SKM-1 (cell line): ENCODE data around the gene MEFV.
A peak's percentile ranks its signal among the peaks of the same experiment; 100 is the strongest.
"Not testable (repeated sequence)": the region's sequence is repeated elsewhere in the genome, so short reads cannot be mapped to it uniquely, and the experiment has no call there.

Source experiments
- DNase-seq: peaks from one replicate; lab custom pipeline; 2025; ENCODE audit not compliant: unreplicated experiment; lab: John Stamatoyannopoulos, UW

The MEFV gene, protein sequence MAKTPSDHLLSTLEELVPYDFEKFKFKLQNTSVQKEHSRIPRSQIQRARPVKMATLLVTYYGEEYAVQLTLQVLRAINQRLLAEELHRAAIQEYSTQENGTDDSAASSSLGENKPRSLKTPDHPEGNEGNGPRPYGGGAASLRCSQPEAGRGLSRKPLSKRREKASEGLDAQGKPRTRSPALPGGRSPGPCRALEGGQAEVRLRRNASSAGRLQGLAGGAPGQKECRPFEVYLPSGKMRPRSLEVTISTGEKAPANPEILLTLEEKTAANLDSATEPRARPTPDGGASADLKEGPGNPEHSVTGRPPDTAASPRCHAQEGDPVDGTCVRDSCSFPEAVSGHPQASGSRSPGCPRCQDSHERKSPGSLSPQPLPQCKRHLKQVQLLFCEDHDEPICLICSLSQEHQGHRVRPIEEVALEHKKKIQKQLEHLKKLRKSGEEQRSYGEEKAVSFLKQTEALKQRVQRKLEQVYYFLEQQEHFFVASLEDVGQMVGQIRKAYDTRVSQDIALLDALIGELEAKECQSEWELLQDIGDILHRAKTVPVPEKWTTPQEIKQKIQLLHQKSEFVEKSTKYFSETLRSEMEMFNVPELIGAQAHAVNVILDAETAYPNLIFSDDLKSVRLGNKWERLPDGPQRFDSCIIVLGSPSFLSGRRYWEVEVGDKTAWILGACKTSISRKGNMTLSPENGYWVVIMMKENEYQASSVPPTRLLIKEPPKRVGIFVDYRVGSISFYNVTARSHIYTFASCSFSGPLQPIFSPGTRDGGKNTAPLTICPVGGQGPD

DNA sequence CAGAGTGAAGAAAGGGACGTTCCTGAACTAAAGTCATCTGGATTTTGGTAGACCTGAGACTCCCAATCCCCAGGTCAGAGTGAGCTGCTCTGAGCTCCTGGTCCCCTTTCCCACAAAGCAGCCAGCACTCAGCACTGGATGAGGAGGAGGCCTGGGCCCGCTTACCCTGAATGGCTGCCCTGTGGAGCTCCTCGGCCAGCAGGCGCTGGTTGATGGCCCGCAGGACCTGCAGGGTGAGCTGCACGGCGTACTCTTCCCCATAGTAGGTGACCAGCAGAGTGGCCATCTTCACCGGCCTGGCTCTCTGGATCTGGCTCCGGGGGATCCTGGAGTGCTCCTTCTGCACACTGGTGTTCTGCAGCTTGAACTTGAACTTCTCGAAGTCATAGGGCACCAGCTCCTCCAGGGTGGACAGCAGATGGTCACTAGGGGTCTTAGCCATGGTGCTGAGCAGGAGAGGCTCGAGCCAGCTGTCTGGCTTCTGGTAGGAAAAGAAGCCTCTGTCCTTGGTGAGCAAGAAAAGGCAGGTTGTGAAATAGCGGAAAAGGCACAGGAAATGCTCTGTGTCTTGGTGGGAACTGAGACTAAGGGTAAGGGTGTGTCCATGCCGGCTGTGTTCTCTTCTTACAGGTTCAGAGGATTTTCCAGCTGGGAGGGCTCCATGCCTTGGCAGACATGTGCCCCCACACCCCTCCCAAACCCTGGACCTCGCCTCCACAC lies at the start of gene MEFV:
Gene MEFV (minus strand): TSS at position 488 of the 720 bp plus-strand sequence. CDS start 46 bp downstream, at position 442.
- peak; percentile 50 for DNase-seq

DNA sequence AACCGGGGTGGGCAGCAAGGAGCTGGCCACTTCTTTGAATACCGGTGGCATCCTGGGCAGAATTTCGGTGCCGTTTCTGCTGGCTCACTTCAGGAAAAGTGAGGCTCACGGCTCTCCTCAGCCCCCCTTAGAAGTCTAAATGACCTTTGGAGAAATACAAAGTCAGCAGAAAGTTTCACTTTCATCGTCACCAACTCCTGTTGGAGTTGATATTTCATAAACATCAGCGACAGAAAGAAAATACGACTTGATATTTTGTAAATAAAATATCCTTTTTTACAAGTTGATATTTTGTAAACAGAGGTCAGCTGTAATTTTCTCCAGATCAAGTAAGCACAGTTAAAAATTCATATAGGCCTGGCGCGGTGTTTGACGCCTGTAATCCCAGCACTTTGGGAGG lies 49.6 kb upstream of the MEFV start:
- no peak for DNase-seq

DNA sequence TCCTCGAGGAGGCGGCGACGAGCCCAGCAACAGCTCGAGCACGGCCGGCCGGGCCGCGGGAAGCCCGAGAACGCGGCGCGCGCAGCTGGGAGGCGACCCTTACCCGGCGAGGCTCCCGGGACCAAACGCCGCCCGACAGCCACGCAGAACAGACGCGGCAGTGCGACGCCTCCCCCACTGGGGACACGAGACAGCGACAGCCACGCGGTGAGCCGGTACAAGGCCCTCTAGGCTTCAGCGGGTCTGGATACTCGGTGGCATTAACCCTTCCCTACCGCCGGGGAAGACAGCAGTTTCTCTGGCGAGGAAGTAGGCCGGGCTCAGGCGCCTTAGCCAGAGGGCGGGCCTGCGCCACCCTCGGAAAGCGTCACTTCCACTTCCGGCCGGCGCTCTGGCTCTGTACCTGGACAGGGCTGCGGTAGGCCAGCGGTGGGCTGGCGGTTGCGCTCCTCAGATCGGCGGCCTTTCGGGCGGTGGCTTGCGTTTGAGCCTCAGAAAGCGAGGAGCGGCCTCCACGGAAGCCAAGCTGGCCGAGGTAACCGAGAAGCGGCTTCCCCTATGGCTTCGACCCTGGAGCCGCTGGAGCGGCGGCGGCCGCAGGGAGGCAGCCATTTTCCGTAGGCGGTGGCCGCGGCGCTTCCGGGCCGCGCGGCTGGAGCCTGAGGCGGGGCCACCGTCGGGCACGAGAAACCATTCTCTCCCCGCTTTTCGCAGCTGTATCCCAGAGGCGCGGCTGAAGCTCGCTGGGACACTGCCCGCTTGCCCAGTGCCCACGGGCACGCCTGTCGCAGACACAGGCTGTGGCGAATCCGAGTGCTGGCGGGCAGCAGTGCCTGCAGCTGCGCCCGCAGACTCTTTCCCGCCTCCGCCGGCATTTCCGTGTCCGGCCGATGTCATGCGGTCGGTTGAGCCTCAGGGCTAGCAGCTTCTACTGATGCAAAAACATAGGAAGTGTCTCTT lies 49.0 kb upstream of the MEFV start, which contains the start of the genes TIGD7 and ZNF75A:
Gene TIGD7 (minus strand): TSS at position 322 of the 960 bp plus-strand sequence. CDS start 4,816 bp downstream, outside the sequence.
Gene ZNF75A (plus strand): TSS at position 389 of the 960 bp plus-strand sequence. CDS start 2,932 bp downstream, outside the sequence.
- peak; percentile 40 for DNase-seq

DNA sequence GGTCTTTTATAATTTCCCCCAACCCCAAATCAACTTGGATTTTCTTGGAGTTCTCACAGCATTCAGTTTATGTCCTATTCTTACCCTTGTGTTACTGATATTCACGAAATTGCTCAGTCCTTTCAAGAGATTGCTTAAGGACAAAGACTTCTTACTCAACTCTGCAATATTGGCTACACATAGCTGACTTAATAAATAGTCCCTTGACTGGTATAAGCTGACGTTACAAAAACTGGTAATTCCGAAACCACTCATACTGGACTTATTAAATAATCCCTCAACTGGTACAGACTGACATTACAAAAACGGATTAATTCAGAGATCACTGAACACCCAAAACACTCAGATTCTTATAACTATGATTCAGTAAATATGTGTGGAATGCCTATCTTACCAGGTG lies 47.9 kb upstream of the MEFV start:
- no peak for DNase-seq

DNA sequence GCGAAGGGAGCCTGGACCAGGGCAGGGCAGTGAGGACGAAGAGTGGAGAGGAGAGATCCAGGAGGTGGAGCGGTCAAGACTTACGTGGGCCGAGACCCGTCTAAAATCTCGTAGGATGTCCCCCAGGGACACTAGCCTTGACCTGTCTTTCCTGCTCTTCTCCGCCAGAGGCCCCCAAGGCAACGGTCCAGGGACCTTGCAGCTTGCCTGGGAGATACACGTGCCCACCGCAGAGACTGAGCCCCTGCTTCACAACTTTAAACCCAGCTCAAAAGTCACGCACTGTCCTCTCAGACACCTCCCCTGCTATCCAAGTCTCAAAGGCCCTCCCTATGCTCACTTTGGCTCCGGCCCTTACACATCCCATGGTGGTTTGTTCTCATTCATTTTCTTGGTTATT lies 39.4 kb upstream of the MEFV start:
- DNase-seq = no peak

DNA sequence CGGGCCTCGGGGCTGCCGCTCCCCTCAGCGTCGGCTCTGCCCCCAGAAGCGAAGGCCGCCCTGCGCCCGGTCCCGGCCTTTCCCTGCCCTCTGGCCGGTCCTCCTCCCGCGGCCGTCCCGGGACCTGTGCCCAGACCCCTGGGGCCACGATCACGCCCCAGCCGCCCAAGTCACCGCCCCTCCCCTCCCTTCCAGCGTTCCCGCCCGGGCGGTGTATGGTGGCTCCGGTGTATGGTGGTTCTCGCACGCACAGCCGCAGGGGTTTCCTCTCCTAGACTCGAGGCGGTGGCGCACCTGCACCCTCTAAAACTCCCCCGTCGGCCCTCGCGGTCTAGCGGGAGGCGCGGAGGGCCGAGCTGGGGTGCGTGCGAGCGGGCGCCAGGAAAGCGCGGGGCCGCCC lies 38.8 kb upstream of the MEFV start:
- DNase-seq = no peak

DNA sequence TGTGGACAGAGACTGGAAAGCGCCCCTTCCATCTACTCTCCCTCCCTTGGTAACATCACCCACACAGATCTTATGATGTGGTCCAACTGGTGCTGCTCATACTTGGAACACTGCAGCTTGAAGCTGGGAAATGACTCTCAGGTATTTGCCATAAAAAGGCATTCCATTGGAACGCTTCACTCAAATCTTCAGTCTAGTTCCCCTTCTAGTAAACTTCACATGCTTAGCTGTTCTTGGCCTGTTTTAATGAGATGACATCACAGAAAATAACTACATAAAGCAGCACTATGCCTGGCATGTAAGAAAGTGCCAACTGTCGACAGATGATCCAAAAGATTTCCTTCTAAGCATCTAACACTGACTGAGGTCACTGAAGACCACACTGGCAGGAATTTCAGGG lies 36.2 kb upstream of the MEFV start:
- no peak for DNase-seq

DNA sequence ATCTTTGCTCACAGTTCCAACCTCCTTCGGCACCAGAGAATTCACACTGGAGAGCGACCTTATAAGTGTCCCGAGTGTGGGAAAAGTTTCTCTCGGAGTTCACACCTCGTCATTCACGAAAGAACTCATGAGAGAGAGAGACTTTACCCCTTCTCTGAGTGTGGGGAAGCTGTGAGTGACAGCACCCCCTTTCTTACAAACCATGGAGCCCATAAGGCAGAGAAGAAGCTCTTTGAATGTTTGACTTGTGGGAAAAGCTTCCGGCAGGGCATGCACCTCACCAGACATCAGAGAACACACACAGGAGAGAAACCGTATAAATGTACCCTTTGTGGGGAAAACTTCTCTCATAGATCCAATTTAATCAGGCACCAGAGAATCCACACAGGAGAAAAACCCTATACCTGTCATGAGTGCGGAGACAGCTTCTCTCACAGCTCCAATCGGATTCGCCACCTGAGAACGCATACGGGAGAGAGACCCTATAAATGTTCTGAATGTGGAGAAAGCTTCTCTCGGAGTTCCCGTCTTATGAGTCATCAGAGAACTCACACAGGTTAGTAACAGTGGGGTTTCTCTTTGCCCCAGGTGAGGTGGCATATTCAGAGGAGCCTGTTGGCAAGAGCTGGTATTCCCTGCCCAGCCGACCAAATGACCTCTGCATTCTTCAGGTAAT lies 33.7 kb upstream of the MEFV start:
- no peak for DNase-seq

DNA sequence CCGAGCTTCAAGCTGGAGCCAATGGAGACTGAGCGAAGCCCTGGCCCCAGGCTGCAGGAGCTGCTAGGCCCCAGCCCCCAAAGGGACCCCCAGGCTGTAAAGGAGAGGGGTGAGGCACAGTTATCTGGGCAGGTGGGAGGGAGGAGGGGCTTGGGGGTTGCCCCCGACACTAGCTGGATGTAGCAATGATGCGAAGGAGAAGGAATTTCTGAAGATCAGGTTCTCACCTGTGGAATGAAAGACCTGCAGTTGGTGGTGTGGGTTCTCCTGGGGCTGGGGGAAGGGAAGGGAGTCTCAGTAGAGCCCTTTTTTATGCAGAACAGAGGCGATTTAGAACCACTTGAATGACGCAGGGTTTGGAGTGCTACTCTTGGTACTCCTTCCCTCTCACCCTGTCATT lies 28.7 kb upstream of the MEFV start:
- no peak for DNase-seq

DNA sequence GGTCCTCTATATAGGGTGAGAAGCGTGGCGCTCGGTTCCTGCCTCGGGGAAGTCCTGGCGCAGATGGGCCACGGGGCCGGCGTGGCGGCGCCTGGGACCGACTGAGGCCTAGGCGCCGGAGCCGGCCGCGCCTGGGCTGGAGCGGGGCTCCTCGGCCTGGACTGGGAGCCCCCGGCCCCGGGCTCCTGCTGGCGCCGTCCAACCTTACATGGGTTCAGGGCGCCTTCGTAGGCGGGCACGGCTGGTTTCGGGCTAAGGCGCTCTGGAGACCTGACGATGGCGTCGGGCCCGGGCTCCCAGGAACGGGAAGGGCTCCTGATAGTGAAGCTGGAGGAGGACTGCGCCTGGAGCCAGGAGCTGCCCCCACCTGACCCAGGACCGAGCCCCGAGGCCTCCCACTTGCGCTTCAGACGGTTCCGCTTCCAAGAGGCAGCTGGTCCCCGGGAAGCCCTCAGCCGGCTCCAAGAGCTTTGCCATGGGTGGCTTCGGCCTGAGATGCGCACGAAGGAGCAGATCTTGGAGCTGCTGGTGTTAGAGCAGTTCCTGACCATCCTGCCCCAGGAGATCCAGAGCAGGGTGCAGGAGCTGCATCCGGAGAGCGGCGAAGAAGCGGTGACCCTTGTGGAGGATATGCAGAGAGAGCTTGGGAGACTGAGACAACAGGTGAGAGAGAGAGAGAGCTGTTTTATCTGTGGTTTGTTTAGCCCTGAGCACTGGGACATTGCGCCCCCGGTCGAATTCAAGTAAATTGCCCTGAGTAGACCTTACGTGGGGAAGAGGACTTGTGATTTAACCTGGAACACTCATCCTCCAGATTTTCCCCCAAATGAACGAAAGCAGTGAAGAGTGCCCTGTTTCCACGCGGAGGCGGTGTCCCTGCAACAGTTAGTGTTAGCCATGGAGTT lies 27.4 kb upstream of the MEFV start:
- no peak for DNase-seq

DNA sequence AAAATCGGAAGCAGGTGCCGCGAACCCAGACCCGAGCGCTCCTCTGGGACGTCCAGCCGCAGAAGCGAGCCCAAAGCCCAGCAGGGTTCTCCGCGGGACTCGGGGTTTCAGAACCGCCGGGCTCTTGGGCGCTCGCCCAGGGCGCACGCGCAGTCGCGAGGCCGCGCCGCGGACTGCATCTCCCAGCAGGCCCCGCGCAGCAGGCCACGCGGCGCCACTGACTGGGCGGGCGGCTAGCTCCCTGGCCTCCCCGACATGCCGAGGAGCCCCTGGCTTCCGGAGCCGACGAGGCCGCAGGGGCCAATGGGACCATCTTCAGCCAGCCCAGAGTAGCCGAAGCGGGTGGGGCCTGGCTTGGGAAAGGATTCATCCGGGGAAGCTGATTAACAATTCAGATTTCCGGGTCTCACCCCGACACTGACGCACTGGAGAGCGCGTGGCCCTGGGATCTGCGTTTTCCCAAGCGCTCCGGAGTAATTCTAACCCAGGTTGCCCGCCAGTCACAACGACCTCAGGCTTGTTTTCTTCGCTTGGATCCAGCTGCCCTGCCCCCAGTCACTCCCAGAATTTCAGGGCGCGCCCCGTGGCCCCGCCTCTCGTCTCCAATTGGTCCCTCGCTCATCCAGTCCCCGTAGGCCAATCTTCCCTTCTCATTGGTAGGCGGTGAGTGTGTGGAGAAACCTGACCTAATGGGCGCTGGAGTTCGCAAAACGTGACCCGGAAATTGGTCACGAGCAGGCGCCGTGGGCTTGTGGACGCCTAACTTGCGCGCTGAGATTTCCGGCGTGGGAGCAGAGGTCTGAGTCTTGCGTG lies 26.5 kb upstream of the MEFV start, which contains the start of gene ZNF263:
Gene ZNF263 (plus strand): TSS at position 762 of the 813 bp plus-strand sequence. CDS start 328 bp downstream, outside the sequence.
- DNase-seq = peak; percentile 98

DNA sequence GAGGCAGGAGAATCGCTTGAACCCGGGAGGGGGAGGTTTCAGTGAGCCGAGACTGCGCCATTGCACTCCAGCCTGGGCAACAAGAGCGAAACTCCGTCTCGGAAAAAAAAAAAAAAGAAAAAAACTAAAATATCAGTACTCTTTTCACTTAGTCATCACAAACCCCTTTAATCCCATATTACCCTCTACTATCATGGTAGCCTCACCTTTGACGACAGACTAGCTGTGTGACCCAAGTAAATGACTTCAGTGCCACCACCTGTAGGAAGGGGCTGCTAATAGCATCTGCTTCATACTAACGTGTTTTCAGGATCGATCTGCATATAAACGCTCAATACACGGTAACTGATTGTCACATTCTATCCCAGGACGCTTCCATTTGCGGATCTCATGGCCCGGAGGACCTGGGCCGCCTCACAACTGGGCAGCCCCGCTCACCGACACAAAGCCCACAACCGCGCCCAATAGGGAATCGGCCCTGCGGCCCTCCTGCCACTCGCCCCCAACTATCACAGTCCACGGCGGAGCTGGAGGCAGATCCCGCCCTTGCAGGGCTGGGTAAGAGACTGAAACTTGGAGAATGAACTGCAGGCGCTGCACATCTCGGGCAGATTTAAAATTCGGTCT lies 25.8 kb upstream of the MEFV start:
- peak; percentile 33 for DNase-seq

DNA sequence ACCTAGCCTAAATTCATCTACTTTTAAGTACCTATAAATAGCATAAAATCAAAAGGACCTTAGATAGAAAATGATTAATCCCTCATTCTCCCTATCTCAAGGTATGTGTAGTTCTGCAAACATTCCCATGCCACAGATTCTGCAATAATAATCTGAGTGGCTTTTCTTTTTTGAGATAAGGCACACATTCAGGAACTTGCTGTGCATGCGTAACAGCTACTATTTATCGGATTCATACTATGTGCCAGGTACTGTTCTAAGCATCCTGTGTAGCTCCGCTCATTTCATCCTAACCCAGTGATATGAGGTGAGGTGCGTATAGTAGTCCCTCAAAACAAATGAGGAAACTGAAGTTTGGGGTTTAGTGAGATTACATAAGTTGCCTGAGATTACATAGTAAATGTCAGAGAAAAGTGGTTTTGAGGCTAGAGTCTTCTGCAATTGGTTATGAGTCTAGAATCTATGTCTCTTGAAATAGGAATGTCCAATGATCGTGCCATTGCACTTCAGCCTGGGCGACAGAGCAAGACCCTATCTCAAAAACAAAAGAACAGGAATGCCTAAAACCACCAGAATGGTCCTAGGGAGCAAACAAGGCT lies 24.9 kb upstream of the MEFV start:
- DNase-seq = peak; percentile 63

DNA sequence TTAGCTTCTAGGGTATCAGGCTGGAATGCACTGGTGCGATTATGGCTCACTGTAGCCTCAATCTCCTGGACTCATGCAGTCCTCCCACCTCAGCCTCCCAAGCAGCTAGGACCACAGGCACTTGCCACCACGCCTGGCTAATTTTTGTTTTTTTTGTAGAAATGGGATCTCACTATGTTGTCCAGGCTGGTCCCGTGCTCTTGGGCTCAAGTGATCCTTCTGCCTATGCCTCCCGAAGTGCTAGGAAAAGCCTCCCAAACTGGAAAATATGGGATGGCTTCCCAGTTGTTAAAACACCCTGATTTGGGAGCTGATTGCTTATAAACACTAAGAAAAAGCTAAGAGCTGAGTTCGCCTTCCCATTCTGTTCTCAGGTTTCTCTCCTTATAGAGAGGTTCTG lies 20.2 kb upstream of the MEFV start:
- no peak for DNase-seq

DNA sequence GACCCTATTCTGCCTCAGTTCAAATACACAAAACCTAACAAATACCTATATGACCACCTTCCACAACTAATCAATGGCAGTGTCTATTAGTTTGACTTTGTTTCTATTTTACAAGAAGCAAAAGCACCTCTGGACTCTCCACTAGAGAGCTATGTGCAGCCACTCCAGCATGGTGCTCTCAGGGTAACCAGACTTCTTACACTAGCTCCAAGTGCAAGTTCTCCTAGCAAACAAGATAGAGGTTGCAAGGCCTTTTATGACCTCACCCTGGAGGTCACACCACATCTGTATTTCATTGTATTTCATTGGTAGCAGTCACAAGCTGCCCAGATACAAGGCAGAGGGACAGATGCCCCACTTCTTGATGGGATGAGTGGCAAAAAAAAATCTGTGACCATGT lies 18.5 kb upstream of the MEFV start:
- DNase-seq = no peak

DNA sequence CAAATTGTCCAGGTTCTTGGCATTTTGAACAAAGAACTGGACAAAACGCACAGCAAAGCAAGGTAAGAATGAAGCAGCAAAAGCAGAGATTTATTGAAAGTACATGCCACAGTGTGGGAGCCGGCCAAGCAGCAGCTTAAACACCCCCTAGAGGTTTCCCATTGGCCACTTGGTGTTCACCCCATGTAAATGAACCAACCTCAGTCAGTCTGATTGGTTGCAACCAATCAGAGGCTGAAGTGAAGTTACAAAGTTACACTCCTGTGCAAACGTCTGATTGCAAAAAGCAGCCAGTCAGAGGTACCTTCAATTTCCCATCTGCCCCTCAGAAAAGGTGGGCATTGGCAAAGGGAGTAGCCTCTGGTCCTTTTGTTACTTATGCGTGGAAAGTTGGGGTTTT lies 18.1 kb upstream of the MEFV start:
- no peak for DNase-seq

DNA sequence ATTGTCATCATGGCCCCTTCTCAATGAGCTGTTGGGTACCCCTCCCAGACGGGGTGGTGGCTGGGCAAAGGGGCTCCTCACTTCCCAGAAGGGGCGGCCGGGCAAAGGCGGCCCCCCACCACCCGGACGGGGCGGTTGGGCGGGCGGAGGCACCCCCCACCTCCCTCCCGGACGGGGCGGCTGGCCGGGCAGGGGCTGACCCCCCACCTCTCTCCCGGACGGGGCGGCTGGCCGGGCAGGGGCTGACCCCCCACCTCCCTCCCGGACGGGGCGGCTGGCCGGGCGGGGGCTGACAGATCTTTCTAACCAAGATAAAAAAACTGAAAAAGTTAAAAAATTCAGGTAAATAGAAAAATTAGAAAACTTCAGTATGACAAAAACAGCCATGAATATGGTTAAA lies 14.8 kb upstream of the MEFV start:
- not testable (repeated sequence) for DNase-seq
